Measurements from ENCODE around the gene BMS1. TPM values are rescaled to one million over a fixed set of nuclear protein-coding genes. Genes with fewer than 3 reads are reported as not detected.

BMS1 gene
- total RNA-seq, 1 experiment from 2014 or later = 40.0 TPM

DNA sequence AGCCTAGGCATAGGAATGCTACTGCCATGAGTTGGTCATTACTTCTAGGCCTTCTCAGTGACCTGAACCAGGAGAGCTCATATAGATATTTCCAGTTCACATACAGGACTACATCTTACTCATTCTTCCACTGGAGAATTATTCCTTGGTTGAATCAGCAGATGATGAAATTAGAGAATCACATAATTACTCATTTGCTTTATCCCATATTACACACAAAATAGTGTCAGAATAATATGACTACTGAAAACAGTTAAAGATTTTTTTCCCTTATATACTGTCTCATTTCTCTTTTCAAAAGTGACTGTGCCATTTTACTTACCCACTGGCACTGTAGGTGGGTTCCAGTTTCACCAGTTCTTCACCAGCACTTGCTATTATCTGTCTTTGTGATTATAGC, 18.5 kb downstream of the BMS1 start:
- intact Hi-C loops (cut with micrococcal nuclease) = no loop called here

DNA sequence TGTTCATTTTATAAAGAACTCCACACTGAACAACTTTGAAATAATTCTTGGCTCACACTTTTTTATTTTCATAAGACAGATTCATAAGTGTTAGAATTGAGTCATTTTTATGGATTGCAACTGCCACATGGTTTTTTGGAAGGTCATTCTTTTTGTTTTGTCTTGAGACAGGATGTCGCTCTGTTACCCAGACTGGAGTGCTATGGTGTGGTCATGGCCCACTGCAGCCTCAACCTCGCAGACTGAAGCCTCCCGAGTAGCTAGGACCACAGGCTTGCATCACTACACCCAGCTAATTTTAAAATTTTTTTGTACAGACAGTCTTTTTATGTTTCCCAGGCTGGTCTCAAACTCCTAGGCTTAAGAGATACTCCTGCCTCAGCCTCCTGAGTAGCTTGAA, 20.3 kb downstream of the BMS1 start:
- H3K79me2 ChIP-seq (ENCODE audit: insufficient read depth, low read length) = peaks cover 86% of the 10 kb centered on the region

More for the DNA sequence above, 18.5 kb downstream of the BMS1 start:
- Histone ChIP-seq H3K9me2 (ENCODE audit: insufficient read depth) (no peaks in the 10 kb centered on the region), H3K4me2 (ENCODE audit: low read length) (no peak overlapping the region), H3K4me1 (ENCODE audit: control insufficient read depth in 1 of 2, insufficient read depth in 2 of 2, low read length in 2 of 2) (no peaks in the 10 kb centered on the region), H3K27ac (ENCODE audit: low read depth, low read length) (no peak overlapping the region), H3K79me2 (ENCODE audit: insufficient read depth, low read length) (peaks cover 84% of the 10 kb centered on the region), H3K36me3 (ENCODE audit: control insufficient read depth in 1 of 2, insufficient read depth in 2 of 2, low read length in 2 of 2) (peaks cover 79 to 81% of the 10 kb centered on the region in 2 experiments), H3K9me3 (ENCODE audit: control insufficient read depth in 1 of 2, insufficient read depth in 1 of 2, low read depth in 1 of 2, low read length in 2 of 2) (no peaks in the 10 kb centered on the region), H4K20me1 (ENCODE audit: insufficient read depth) (peaks cover 3% of the 10 kb centered on the region; the same call in 1 of the 2 replicates), H3K9ac (ENCODE audit: low read length) (no peak overlapping the region), H2AFZ (ENCODE audit: low read depth, low read length, poor library complexity, severe bottlenecking) (no peak overlapping the region), H3K27me3 (ENCODE audit: insufficient read depth, low read length) (no peaks in the 10 kb centered on the region), H3K4me3 (replicated peaks in 1 of 2; ENCODE audit: low read depth in 1 of 2, low read length in 2 of 2) (no peak overlapping the region)
- ChIA-PET POLR2A (no interaction called here), CTCF (no interaction called here), RAD21 (ENCODE audit: low non-redundant PET in 1 of 2, low total read pairs in 2 of 2, uncharacterized antibody in 2 of 2, unreplicated experiment in 2 of 2) (no interaction called here)
- ATAC-seq = no peak
- TF ChIP-seq JUND (IDR thresholded peaks at IDR 0.05) (no peak), SP1 (IDR thresholded peaks at IDR 0.05; ENCODE audit: low read depth) (no peak)
- TF ChIP-seq, protein P1, sequence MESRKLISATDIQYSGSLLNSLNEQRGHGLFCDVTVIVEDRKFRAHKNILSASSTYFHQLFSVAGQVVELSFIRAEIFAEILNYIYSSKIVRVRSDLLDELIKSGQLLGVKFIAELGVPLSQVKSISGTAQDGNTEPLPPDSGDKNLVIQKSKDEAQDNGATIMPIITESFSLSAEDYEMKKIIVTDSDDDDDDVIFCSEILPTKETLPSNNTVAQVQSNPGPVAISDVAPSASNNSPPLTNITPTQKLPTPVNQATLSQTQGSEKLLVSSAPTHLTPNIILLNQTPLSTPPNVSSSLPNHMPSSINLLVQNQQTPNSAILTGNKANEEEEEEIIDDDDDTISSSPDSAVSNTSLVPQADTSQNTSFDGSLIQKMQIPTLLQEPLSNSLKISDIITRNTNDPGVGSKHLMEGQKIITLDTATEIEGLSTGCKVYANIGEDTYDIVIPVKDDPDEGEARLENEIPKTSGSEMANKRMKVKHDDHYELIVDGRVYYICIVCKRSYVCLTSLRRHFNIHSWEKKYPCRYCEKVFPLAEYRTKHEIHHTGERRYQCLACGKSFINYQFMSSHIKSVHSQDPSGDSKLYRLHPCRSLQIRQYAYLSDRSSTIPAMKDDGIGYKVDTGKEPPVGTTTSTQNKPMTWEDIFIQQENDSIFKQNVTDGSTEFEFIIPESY (IDR thresholded peaks at IDR 0.05; ENCODE audit: extremely low read depth, insufficient replicate concordance, low read length) = no peak
- TF ChIP-seq, protein P2, sequence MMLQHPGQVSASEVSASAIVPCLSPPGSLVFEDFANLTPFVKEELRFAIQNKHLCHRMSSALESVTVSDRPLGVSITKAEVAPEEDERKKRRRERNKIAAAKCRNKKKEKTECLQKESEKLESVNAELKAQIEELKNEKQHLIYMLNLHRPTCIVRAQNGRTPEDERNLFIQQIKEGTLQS (IDR thresholded peaks at IDR 0.05) = no peak
- no peak for DNase-seq (ENCODE audit: low read depth, low spot score)
- no TSS peak for BruUV-seq (replicated peaks)

More for the DNA sequence above, 20.3 kb downstream of the BMS1 start:
- Histone ChIP-seq H3K9me3 (ENCODE audit: control insufficient read depth in 1 of 2, insufficient read depth in 1 of 2, low read depth in 1 of 2, low read length in 2 of 2) (no peaks in the 10 kb centered on the region), H3K27me3 (ENCODE audit: insufficient read depth, low read length) (no peaks in the 10 kb centered on the region), H3K9me2 (ENCODE audit: insufficient read depth) (no peaks in the 10 kb centered on the region), H3K36me3 (ENCODE audit: control insufficient read depth in 1 of 2, insufficient read depth in 2 of 2, low read length in 2 of 2) (peaks cover 71 to 77% of the 10 kb centered on the region in 2 experiments), H2AFZ (ENCODE audit: low read depth, low read length, poor library complexity, severe bottlenecking) (no peak overlapping the region), H3K27ac (ENCODE audit: low read depth, low read length) (no peak overlapping the region), H4K20me1 (ENCODE audit: insufficient read depth) (peaks cover 3% of the 10 kb centered on the region; the same call in 1 of the 2 replicates), H3K9ac (ENCODE audit: low read length) (no peak overlapping the region), H3K4me3 (replicated peaks in 1 of 2; ENCODE audit: low read depth in 1 of 2, low read length in 2 of 2) (no peak overlapping the region), H3K4me1 (ENCODE audit: control insufficient read depth in 1 of 2, insufficient read depth in 2 of 2, low read length in 2 of 2) (no peaks in the 10 kb centered on the region), H3K4me2 (ENCODE audit: low read length) (no peak overlapping the region)
- no TSS peak for BruUV-seq (replicated peaks)
- CTCF ChIA-PET = no interaction called here
- DNase-seq (ENCODE audit: low read depth, low spot score) (no peak), ATAC-seq (no peak)
- TF ChIP-seq ZFX (IDR thresholded peaks at IDR 0.05) = no peak
- no peak for TF ChIP-seq FOSL1 (IDR thresholded peaks at IDR 0.05; ENCODE audit: low read depth)
- RAD21 ChIA-PET (ENCODE audit: low non-redundant PET in 1 of 2, low total read pairs in 2 of 2, uncharacterized antibody in 2 of 2, unreplicated experiment in 2 of 2) = no interaction called here
- intact Hi-C loops (cut with micrococcal nuclease) = no loop called here
- POLR2A ChIA-PET = no interaction called here
